Stimulated activated CD8-positive, alpha-beta memory T cell treated with anti-CD3 and anti-CD28 coated beads, Interleukin-12 subunit alpha, Interleukin-12 subunit beta, amount 100 ng/mL, for 24 hours (primary cell): Measurements from ENCODE around the gene TM7SF3.
"Not testable (repeated sequence)": the region's sequence is repeated elsewhere in the genome, so short reads cannot be mapped to it uniquely, and the experiment has no call there.

ENCODE experiments used
- DNase-seq: peaks from one replicate; pipeline ENCODE4 v3.0.0-alpha.2; 2020; ENCODE audit errors: extremely low read depth

Gene TM7SF3, protein sequence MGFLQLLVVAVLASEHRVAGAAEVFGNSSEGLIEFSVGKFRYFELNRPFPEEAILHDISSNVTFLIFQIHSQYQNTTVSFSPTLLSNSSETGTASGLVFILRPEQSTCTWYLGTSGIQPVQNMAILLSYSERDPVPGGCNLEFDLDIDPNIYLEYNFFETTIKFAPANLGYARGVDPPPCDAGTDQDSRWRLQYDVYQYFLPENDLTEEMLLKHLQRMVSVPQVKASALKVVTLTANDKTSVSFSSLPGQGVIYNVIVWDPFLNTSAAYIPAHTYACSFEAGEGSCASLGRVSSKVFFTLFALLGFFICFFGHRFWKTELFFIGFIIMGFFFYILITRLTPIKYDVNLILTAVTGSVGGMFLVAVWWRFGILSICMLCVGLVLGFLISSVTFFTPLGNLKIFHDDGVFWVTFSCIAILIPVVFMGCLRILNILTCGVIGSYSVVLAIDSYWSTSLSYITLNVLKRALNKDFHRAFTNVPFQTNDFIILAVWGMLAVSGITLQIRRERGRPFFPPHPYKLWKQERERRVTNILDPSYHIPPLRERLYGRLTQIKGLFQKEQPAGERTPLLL

DNA sequence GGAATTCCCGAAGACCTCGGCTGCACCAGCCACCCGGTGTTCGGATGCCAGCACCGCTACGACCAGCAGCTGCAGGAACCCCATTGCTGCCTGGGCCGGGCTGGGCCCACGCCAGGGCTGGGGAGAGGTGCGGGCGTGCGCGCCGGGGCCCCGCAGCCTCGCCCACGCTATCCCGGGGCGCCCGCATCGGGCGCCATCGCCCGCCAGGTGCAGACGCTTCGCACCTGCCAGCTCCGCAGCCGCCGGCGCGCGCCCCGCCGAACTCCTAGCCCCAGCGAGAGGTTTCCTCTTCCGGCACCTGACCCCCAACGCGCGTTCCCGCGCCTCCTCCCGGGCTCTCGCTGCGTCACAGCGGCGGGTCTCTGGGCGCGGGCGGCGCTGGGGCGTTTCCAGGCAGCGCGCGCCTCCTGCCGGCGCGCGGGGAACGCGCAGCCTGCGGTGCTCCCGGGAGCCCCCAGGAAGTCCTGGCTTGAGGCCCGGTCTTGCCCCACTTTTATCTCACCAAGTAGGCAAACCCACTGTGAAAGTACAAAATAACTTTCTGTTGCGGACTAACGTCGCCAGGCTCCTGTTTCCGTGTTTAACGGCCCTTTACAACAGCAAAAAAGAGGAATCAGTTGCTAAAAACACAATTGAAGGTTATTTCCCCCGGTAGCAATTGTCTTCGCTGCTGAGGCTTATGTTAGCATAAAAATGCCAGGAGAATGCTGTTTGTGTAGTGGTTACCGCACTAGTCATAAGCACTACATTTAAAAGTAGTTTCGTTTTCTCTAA is at the start of gene TM7SF3:
Gene TM7SF3 (minus strand): TSS at position 300 of the 774 bp plus-strand sequence. CDS start 216 bp downstream, at position 84.
- DNase-seq: peak; percentile 85

DNA sequence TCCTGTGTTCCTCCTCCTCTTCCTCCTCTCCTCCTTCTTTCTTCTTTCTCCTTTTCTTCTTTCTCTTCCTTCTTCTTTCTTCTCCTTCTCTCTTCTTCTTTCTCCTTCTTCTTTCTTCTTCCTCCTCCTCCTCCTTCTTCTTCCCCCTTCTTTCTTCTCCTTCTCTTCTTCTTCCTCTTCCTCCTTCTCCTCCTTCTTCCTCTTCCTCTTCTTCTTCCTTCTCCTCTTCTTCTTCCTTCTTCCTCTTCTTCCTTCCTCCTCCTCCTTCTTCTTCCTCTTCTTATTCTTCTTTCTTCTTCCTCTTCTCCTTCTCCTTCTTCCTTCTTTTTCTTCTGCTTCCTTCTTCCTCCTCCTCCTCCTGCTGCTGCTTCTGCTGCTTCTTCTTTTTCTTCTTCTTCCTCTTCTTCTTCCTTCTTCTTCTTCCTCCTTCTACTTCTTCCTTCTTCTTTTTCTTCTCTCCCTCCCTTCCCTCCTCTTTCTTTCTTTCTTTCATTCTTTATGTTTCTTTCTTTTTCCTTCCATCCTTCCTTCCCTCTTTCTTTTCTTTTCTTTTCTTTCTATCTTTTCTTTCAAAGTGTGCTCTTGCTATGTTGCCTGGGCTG is 49.2 kb upstream of the TM7SF3 start:
- no peak for DNase-seq

DNA sequence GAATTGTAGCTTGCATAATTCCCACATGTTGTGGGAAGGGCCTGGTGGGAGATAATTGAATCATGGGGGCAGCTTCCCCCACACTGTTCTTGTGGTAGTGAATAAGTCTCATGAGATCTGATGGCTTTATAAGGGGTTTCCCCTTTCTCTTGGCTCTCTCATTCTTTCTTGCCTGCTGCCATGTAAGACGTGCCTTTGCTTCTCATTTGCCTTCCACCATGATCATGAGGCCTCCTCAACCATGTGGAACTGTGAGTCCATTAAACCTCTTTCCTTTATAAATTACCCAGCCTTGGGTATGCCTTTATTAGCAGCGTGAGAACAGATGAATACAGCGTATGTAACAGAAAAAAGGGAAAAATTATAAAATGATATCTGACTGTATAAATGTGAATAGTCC is 47.1 kb upstream of the TM7SF3 start:
- DNase-seq: no peak

DNA sequence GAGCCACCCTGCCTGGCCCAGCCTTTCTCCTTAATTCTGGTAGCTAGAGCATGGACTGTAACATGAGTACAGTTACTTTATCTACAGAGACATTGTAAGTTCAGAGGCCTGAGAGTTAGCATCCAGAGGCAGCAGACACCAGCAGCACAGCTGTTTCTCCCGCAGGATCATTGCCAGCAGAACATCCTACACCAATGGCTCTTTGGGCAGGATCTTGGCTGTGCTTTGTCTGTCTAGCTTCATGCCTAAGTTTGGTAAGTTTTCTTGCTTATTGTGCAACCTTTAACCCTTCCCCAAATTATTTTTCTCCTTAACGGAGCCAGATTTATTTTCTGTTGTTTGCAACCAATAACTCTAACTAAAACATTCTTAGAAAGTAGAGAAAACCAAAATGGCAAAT is 46.6 kb upstream of the TM7SF3 start:
- DNase-seq: no peak

DNA sequence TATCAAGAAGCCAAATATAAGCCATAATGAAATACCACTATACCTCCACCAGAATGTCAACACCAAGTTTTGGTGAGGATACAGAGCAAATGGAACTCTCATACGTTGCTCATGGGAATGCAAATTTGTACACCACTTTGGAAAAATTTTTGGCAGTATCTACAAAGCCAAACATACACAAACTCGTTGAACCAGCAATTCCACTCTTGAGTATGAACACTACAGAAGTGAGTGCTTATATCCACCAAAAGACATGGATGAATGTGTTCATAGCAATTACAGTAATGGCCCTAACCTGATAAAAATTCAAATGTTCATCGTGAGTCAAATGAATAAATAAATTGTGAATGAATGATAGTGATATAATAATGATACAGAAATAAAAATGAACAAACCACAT is 43.4 kb upstream of the TM7SF3 start:
- DNase-seq: no peak

DNA sequence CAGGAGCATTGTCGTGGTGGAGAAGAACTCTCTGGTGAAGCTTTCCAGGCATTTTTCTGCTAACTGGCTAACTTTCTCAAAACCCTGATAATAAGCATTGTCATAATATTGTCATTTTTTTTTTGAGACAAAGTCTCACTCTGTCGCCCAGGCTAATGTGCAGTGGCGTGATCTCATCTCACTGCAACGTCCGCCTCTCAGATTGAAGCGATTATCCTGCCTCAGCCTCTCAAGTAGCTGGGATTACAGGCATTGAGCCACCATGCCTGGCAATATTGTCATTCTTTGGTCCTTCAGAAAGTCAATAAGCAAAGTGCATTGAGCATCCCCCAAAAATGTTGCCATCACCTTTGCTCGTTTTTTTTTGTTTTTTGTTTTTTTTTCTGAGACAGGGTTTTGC is 41.8 kb upstream of the TM7SF3 start:
- no peak for DNase-seq

DNA sequence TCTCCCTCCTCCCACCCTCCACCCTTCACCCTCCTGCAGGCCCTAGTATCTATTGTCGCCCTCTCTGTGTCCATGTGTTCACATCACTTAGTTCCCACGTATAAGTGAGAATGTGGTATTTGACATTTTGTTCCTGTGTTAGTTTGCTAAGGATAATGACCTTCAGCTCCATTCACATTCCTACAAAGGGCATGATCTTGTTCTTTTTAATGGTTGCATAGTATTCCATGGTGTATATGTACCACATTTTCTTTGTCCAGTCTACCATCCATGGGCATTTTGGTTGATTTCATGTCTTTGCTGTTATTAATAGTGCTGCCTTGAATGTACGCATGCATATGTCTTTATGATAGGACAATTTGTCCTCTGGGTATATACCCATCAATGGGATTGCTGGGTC is 38.6 kb upstream of the TM7SF3 start:
- DNase-seq: no peak

DNA sequence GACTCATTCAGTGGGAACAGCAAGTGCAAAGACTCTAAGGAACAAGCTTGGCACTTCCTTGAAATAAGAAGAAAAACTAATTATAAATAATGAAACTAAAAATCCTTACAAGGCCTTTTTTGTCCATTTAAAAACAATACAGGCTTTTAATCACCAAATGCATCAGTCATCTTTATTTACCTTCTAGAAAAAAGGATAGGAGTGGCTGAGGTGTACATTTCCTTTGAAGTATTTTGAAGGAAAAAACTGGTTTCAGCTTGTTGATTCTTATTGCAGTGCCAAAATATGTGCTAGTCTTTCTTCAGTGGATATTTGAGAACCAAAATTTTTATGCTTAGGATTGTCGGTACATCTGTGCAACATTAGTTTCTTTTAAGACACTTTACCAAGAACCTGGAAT is 38.0 kb upstream of the TM7SF3 start:
- no peak for DNase-seq

DNA sequence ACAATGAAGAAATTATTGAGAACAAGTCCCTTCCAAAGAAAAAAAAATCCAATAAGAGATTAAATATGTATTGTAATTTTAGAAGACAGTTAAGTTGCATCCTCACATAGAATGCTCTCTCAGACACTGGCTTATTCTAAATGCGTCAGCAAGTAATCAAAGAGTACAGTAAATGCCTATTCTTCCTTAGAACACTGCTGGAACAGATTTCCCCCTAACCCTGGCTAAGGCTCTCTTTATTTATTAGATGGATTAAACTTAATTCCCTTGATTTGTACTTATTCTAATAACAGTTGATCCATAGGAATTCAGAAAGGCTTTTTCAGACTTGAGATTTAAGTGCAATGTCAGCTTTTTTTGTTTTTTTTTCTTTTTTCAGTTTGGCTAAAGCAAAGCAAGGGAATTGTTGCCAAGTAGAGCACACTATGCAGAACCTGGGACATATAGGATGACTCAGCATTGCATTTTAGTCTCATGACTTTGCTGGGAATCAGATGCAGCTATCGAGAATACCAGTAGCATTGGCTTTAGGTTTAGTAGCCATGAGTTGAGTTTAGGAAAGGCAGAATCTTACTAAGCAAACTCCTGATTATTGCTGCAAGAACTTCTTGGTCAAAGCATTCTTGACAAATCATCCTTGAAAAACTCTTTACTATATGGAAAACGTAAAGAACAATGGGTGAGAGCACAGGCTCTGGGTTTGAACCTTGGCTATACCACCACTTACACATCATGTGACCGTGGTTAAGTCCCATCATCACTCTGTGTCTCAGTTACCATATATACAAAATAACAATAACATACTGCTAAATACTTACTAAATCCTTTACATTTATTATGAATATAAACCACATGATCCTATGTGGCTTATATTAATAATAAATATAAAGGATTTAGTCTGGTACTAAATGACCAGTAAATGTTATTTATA is 34.9 kb upstream of the TM7SF3 start:
- DNase-seq: no peak

DNA sequence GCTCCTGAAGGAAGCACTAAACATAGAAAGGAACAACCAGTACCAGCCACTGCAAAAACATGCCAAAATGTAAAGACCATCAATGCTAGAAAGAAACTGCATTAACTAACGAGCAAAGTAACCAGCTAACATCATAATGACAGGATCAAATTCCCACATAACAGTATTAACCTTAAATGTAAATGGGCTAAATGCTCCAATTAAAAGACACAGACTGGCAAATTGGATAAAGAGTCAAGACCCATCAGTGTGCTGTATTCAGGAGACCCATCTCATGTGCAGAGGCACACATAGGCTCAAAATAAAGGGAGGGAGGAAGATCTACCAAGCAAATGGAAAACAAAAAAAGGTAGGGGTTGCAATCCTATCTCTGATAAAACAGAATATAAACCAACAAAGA is 27.8 kb upstream of the TM7SF3 start:
- DNase-seq: not testable (repeated sequence)

DNA sequence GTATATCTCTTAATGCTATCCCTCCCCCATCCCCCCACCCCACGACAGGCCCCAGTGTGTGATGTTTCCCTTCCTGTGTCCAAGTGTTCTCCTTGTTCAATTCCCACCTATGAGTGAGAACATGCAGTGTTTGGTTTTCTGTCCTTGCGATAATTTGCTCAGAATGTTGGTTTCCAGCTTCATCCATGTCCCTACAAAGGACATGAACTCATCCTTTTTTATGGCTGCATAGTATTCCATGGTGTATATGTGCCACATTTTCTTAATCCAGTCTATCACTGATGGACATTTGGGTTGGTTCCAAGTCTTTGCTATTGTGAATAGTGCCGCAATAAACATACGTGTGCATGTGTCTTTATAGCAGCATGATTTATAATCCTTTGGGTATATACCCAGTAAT is 26.5 kb upstream of the TM7SF3 start:
- DNase-seq: not testable (repeated sequence)

DNA sequence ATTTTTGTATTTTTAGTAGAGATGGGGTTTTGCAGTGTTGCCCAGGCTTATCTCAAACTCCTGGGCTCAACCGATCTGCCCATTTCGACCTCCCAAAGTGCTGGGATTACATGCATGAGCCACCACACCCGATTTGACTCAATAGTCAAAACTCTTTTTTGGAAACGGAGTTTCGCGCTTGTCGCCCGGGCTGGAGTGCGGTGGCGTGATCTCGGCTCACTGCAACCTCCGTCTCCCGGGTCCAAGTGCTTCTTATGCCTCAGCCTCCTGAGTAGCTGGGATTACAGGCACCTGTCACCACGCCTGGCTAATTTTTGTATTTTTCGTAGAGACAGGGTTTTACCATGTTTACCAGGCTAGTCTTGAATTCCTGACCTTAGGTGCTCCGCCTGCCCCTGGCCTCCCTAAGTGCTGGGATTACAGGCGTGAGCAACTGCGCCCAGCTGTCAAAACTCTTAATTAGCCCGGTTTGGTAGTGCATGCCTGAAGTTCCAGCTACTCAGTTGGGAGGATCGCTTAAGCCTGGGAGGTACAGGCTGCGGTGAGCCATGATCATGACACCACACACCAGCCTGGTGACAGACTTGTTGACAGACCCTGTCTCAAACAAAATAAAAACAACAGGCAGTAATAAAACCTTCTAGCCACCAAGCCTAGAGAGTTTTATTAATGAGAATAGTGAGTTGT is 20.6 kb upstream of the TM7SF3 start:
- DNase-seq: no peak

DNA sequence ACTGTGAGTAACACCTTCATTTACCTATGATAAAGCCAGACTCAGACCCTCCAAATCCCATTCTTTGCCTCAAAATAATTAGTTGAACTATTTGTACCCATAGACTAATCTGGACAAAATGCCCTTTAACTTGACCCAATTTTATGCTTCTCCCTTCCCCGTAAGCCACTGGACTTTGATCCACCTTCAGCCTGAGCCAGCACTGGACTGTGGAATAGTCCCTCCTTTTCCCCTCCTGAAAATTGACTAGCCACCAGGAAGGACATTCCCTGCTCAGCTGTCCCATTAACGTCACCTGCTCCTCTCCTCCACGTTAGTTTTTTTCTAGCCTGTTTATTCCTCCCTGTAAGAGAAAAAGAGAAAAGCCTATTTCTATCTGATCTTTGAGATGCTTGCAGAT is 18.5 kb upstream of the TM7SF3 start:
- no peak for DNase-seq

DNA sequence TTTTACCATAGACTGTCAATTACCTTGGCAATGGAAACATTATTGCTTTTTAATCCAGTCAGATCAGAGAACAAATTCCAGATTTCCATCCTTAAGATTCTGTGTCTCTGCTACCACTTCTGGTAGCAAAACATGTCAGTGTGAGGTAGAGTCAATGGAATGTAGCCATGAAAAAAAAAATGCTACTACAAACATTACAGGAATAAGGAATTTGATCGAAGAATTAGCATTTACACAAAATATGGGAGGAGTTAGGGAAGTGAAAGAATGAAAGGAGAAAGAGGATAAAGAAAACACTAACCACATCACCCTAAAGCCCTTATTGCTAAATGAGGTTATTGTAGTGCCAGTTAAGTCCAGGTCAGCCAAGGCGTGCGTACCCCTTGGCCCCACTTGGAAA is 17.3 kb upstream of the TM7SF3 start:
- DNase-seq: no peak

DNA sequence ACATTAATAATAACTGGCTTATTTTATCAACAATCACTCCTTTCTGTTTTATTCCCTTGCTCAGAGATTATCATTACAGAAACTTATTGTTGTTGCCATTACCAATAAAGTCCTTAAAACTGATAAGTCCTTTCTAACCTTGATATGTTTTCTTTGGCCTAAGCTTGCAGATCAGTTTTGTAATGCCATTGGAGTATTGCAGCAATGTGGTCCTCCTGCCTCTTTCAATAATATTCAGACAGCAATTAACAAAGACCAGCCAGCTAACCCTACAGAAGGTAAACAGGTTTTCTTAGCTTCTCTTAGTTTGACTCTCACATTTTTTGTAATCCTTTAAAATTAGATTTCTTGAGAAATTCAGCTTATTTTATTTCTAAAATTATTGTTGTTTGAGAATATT is 12.1 kb upstream of the TM7SF3 start:
- DNase-seq: no peak

DNA sequence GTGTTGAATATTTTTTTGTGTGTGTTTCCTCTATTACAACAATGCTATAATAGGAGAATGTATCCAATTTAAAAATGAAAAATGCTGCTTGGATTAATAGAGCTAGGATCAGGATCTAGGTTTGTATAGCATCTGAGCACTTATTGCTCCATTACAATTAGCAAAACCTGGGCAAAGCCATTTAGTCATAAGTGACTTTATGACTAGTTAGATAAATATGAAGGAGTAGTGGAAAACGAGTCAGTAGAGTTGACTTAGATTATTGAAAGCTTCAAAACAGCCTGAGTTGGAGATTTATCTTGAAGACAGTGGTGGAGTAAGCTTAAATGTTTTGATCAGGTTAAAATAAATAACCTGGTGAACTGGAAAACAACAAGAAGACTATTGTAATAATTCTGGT is 10.9 kb upstream of the TM7SF3 start:
- DNase-seq: no peak

DNA sequence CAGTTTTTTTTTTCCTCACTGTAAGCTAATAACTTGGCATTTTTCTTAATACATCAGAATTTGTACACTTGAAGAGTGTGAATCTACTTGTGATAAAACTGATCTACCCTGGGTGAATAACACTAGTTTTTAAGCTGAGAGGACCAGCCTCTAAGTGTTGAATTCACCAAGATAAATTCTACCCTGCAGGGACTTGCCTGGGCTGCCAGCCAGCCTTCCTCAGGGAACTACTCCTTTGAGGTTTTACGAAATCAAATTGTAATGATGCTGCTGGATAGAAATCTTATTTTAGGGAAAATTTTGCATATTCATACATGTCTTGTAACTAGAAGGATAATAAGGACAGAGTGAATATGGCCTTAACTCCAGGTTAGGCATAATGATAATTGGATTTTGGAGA is 10.1 kb upstream of the TM7SF3 start:
- no peak for DNase-seq

DNA sequence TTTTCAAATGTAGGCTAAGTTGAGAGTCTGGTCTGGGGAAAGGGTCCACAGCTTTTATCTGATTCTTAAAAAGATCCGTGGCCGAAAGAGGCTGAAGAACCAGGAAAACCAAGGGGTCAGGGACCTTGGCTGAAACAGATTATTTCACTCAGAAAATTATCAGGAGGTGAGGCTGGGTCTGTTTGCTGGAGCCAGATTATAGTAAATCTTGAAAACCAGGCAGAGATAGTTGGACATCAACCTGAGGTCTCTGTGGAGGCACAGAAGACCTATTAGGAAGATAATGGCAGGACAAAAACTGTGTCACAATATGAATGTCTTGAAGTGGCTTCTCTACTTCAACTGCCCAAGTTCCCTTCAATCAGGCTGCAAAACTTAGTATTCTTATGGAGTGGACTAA is 6.6 kb upstream of the TM7SF3 start:
- DNase-seq: no peak

DNA sequence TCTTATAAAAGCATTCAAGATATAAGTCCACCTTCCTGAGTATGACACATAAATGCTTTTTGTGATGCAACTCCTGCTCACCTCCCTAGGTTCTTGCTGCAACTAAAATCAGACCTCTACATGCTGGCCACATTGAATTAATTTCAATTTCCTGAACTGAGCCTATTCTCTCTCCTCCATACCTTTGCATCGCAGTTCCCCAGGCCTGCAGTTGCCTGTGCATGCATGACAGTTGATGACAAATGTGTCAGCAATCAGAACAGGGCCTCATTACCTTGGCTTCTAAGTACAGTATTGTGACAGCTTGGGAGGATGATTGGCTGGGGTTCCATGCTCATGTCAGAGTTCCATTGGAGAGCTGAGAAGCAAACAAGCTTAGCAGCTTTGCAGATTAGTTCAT is 3.9 kb upstream of the TM7SF3 start:
- DNase-seq: no peak

DNA sequence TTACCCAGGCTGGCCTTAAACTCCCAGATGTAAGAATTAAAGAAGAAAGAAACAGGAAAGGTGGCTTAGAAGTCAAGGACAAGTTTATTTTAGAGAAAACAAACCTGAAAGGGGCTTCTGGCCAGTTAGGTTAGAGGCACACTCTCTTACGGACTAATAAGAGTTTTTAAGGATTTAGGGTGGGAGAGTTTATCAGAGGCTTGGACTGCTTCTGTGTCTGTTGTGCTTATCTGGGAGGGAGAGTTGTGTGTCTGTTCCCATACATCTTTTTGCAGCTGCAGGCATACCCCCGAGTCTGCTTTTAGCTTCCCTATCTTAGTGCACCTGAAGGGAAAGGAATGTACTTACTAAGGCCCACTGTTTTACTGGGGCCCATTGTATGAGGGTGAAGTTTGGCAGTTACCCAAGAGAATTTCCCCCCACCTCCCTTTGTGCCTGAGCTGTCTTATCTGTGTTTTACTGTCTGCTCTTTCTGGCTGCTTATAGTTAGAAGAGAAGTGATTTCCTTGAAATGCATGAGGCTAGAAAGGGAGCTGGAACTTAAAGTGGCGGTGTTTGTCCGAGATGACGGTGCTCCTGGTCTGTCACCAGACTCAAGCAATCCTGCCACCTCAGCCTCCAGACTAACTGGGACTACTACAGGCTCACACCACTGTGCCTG is 3.1 kb upstream of the TM7SF3 start:
- DNase-seq: not testable (repeated sequence)
